Body of pancreas (tissue), 4 donors: ENCODE results near the gene SHISAL1.

Experiments
- POLR2A ChIP-seq, 3 donors: fragments of 450-650 bp; IDR thresholded peaks; one replicate each; pipeline ENCODE4 v1.6.1; 2016; ENCODE audit warnings: antibody characterized with exemption in 3 of 3, mild to moderate bottlenecking in 2 of 3
- TF ChIP-seq, protein P1 (sequence below), 7 experiments: fragments of 450-650 bp in 4 of 7; fragments of 200-600 bp in 3 of 7; sonication (generic) in 3 of 7; IDR thresholded peaks; one replicate each; pipeline ENCODE4 v1.5.1; 2016 to 2019; ENCODE audit warnings: antibody characterized with exemption in 7 of 7

DNA sequence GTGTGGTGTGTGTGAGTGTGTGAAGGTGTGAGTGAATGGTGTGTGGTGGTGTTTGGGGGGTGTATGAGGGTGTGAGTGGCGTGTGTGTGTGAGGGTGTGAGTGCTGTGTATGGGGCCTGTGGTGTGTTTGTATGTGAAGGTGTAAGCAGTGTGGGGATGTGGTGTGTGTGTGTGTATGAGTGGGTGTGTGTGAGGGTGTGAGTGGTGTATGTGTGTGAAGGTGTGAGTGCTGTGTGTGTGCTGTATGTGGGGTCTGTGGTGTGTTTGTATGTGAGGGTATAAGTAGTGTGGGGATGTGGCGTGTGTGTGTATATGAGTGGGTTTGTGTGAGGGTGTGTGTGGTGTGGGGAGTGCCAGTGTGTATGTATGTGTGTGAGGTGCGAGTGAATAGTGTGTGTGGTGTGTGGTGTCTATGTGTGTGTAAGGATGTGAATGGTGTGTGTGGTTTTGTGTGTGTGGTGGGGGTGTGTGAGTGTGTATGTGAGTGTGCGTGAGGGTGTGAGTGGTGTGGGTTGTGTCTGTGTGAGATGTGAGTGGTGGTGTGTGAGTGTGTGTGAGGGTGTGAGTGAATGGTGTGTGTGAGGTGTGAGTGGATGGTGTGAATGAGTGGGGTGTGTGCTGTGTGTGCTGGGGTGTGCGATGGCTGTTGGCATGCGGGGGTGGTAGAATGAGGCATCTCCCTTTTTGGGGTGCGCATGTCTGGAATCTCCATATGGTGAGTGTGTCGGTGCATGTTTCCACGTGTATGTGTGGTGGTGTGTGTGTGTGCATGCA is 22.5 kb upstream of the SHISAL1 start:
- TF ChIP-seq, protein P1, sequence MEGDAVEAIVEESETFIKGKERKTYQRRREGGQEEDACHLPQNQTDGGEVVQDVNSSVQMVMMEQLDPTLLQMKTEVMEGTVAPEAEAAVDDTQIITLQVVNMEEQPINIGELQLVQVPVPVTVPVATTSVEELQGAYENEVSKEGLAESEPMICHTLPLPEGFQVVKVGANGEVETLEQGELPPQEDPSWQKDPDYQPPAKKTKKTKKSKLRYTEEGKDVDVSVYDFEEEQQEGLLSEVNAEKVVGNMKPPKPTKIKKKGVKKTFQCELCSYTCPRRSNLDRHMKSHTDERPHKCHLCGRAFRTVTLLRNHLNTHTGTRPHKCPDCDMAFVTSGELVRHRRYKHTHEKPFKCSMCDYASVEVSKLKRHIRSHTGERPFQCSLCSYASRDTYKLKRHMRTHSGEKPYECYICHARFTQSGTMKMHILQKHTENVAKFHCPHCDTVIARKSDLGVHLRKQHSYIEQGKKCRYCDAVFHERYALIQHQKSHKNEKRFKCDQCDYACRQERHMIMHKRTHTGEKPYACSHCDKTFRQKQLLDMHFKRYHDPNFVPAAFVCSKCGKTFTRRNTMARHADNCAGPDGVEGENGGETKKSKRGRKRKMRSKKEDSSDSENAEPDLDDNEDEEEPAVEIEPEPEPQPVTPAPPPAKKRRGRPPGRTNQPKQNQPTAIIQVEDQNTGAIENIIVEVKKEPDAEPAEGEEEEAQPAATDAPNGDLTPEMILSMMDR (IDR thresholded peaks at IDR 0.05) = no peak
- no peak for TF ChIP-seq POLR2A (IDR thresholded peaks at IDR 0.05)
